SKM-1 treated with dmso at 0.1 percent for 144 hours (cell line): ENCODE data around the gene EWSR1.

Source experiments
- DNase-seq: peaks from one replicate; lab custom pipeline; 2025; ENCODE audit not compliant: unreplicated experiment; lab: John Stamatoyannopoulos, UW

EWSR1 gene

DNA sequence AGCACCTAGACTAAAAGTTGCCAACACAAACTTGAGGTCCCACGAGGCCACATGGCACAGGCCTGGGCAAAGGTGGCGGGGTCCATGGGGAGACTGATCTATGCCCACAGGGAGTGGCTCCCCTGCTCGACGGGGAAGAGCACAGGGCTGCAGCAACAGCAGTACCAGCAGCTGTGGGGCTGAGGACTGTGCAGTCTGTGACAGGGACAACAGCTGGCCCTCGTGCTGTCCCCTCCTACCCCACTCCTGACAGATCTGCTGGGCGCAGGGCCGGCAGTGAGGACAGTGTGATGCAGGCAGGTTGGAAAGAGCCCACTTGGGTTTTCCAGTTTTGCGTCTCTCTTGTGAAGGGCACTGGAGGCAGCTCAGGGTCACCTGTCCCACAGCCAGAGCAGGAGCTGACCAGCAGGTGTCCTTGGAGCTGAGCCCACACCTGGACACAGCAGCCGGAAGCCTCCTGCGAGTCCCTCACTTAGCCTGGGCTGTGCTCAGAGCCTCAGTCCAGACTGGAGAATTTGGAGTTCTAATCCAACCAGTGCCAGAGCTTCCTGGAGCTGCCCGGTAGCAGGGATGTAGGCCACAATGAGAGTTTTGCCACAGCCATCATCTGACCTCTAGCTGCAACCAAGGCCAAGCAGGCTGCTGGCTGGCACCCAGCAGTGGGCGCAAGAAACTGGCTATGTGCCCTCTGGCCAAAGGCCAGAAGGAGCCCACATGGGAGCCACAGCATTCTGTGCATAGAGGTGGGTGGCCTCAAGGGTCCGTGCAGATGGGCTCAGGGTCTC is 34.8 kb downstream of the EWSR1 start:
- no peak for DNase-seq

GRCh38 chr22:29305836-29306174 is 37.7 kb downstream of the EWSR1 start:
- no peak for DNase-seq

GRCh38 chr22:29306175-29306834 is 38.2 kb downstream of the EWSR1 start, which contains the start of gene GAS2L1:
GAS2L1 (plus strand) TSS chr22:29306650; CDS start chr22:29308106, 1,456 bp downstream.
- DNase-seq = peak; percentile 61

DNA sequence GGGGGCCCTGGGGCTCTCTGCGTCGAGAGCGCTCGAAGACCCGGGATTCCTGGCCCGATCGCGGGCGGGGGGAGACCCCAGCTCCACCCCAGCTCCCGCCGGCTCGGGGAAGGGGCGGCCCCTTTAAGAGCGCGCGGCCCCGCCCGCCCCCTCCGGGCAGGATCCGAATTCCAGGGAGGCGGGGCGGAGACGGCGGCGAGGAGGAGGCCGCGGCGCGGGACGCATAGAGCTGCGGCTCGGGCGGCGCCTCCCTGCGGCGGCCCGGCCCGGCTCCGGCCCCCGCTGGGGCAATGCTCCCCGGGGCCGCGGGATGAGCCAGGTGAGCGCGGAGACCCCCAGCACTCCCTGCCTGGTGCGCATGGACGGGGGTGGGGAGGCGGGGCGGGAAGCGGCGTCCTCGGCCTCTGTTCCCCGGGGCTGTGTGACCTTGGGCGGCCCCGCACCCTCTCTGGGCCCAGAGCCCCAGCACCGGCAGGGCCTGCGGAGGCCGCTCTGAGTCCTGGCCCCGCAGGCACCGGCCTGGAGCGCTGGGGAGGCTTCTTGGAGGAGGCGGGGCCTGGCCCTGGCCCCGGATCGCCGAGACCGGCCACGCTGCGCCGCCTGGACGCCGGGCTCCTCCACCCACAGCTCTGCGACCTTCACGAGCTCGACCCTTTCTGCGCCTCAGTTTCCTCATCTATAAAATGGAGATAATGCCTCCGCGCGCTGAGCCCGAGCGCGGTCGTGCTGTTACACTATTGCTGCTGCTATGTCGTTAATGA is 38.9 kb downstream of the EWSR1 start:
- DNase-seq = peak; percentile 67

DNA sequence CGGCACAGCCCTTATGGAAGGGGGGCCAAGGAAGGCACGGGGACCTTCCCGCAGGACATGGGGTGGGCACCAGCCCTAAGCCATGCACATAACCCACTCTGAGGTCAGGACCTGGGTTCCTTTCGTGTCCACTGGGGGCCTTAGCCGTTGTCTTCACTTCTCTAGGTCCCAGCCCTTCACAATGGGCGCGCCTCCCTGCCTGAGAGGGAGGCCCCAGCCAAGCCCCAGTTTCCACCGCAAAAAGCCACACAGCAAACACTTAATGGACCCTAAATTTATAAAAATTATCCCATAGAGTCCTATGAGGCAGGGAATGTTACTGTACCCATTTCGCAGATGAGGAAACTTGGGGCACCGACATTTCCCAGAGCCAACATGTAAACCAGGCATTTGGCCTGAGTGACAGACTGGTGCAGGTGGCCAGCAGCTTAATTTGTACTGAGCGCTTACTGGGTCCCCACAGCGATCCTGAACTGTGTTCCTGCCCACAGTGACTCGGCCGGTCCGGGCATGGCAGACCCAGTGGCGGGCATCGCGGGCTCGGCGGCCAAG is 39.6 kb downstream of the EWSR1 start:
- no peak for DNase-seq

DNA sequence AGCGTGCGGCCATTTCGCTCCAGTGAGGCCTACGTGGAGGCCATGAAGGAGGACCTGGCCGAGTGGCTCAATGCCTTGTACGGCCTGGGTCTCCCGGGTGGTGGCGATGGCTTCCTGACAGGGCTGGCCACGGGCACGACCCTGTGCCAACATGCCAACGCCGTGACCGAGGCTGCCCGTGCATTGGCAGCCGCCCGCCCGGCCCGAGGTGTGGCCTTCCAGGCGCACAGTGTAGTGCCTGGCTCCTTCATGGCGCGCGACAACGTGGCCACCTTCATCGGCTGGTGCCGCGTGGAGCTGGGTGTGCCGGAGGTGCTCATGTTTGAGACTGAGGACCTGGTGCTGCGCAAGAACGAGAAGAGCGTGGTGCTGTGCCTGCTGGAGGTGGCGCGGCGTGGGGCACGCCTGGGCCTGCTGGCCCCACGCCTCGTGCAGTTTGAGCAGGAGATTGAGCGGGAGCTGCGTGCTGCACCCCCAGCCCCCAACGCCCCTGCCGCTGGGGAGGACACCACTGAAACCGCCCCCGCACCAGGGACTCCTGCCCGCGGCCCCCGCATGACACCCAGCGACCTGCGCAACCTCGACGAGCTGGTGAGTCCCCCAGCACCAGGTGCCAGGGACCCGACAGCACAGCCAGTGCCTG is 40.2 kb downstream of the EWSR1 start:
- no peak for DNase-seq

DNA sequence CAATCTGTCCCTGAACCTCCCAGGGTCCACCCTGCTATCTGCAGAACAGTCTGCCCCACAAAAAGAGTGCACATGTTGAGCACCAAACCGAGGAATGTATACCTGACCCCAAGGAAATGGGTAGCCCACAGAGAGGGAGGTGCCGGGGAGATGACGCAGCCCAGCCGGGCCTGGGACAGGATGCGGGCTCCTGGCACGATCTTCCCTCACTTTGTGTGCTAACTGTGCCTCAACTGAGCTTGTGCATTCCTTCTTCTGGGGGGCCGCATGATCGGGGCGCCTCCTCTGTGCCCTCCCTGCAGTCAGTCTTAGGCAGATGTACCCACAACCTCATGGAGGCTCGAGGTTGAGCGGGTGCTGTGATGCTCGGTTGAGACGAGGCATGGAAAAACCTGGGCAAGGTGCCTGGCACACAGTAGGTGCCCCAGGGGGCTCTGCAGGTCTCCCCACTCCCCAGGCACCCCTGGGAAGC is 40.8 kb downstream of the EWSR1 start:
- no peak for DNase-seq

DNA sequence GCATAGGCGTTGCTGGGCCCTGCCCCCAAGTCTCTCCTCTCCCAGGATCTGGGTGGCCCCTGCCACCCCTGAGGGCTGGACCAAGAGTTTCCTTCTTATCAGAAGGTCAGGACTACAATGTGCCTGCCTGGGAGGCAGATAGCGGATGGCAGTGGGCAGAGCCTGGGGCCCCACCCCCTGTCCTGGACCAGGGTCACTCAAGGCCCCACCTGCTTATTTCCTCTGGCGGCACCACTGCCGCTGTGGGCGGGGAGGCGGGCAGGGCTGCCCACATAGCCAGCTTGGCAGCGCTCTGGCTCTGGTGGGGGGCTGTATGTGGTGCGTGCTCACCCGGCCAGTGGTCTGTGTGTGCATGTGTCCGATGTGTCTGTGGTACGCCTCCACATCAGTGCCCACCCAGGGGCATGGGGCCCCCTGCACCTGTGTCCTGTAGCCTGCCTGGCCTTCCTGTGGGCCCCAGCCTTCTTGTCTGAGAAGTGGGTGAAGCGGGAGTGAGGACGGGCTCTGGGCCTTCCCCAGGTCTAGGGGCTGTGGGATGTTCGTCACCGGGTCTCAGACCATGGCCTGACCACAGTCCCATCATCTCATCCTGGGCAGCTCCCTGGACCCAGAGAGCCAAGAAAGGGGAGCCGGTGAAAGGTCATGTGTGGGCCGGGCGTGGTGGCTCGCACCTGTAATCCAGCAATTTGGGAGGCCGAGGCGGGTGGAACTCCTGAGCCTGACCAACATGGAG is 41.4 kb downstream of the EWSR1 start:
- DNase-seq = no peak

DNA sequence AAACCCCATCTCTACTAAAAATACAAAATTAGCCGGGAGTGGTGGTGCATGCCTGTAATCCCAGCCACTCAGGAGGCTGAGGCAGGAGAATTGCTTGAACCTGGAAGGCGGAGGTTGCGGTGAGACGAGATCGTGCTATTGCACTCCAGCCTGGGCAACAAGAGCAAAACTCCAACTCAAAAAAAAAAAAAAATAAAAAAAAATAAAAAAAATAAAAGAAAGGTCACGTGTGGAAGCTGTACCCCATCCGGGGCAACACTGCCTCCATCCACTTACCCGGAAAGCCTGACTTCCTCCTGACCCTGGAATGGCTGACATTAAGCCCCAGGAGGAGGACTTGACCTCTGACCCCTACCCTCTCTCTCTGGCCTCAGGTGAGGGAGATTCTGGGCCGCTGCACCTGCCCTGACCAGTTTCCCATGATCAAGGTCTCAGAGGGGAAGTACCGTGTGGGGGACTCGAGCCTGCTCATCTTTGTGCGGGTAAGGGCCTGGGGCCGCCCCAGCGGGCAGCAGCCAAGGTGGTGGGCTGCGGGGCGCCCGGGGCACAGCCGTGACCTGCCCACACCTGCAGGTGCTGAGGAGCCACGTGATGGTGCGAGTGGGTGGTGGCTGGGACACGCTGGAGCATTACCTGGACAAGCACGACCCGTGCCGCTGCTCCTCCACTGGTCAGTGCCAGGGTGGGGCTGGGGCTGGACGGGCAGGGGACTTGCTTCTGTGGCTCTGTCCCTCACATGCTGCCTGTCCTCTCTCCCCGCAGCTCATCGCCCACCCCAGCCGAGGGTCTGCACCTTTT is 42.2 kb downstream of the EWSR1 start:
- no peak for DNase-seq

DNA sequence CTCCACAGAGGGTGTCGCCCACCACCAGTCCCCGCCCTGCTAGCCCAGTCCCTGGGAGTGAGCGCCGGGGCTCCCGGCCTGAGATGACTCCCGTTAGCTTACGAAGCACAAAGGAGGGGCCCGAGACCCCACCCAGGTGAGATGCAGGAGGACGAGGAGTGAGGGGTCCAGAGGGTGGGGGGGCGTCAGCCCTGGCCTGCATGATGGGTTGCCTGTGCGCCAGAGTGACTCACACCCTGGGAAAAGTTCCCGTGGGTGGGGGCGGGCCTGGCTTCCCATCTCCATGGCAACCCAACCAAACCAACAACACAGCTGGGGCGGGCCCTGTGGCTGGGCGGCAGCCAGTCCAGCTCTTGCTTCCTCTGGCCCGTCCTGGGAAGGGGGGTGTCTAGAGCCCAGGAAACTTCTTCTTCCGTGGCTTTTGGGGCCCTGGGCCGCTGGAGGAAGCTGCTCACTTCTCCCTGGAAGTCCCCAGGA is 42.8 kb downstream of the EWSR1 start:
- peak; percentile 74 for DNase-seq

- DNase-seq = no peak
These were observed 43.6 kb downstream of the EWSR1 start for GRCh38 chr22:29311464-29312217.

- no peak for DNase-seq
These were observed 44.4 kb downstream of the EWSR1 start for GRCh38 chr22:29312218-29313125.

DNA sequence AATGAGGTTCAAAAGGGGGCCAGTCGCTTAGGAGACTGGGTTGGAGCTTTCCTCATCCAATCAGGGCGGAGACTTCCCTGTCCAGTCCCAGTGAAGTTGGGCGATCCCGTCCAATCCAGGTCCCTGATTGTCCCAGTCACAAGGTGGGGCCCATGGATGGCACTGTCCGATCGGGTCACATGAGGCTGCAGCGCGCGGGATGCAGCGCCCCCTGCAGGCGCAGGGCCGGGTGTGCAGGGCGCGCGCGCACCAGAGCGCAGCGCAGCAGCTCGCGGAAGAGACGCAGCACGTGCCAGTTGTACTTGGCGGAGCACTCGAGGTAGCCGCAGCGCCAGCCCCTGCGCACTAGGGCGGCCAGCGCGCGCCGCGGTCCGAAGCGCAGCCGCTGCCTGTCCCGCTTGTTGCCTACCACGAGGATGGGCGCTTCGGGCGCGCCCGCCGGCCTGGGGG is 45.1 kb downstream of the EWSR1 start:
- DNase-seq = no peak

DNA sequence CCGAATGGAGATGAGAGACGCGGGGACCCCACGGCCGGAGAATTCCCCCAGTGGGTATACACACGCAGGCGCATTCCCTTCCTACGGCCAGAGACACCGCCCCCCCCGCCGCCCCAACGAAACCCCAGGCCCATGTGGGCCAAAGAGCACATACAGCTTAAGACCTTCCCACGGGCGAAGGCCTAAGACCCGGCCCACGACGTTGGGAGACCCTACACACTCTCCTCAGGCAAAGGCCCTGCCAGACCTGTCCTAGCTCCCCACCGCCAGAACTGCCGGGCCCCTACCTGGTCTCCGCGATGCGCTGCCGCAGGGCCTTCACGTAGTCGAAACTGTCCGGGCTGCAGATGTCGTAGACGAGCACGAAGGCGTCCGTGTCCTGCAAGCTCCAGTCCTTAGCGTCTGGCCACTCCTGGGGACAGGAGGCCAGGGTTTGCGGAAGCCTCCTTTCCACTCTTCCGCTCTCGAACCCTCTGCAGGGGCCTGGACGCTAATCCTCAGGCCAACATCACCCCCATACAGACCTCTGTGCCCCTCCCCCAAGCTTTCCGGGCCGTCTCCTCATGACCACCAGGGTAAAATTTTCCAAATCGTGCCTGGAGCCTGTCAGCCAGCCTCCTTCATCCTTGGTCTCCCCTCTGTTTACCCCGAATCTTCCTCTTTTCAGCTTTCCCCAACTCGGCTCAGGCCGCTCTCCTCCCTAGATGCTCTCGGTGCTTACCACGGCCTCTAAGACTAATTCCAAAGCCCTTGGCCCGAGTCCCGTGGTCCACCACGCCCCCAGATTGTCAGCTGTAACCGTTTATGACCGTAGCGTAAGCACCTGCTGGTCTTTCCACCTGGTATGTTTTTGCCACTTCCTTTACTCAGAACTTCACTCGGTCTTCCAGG is 45.8 kb downstream of the EWSR1 start:
- no peak for DNase-seq

GRCh38 chr22:29314537-29315285 is 46.6 kb downstream of the EWSR1 start:
- no peak for DNase-seq
